Osteocyte (in vitro differentiated cells): ENCODE results near the gene CCDC85B. TPM values are rescaled to one million over a fixed set of nuclear protein-coding genes. Genes with fewer than 3 reads are reported as not detected.

Experiments
- DNase-seq: peaks from one replicate; pipeline ENCODE4 v3.0.0; 2021; ENCODE audit warnings: mixed read lengths; ENCODE audit not compliant: unreplicated experiment; ENCODE audit errors: extremely low spot score
- H3K27ac Mint-ChIP-seq: one replicate; pipeline ENCODE4 v1.8.0; 2021; ENCODE audit warnings: mild to moderate bottlenecking, mixed read lengths; ENCODE audit not compliant: unreplicated experiment
- H3K27me3 Mint-ChIP-seq: one replicate; pipeline ENCODE4 v1.8.0; 2021; ENCODE audit warnings: mixed read lengths; ENCODE audit not compliant: unreplicated experiment
- H3K36me3 Mint-ChIP-seq: one replicate; pipeline ENCODE4 v1.8.0; 2021; ENCODE audit warnings: mixed read lengths; ENCODE audit not compliant: unreplicated experiment
- H3K4me1 Mint-ChIP-seq: one replicate; pipeline ENCODE4 v1.8.0; 2021; ENCODE audit warnings: mixed read lengths; ENCODE audit not compliant: unreplicated experiment
- H3K4me3 Mint-ChIP-seq: one replicate; pipeline ENCODE4 v1.8.0; 2021; ENCODE audit warnings: mild to moderate bottlenecking, moderate library complexity, mixed read lengths; ENCODE audit not compliant: unreplicated experiment
- H3K9me3 Mint-ChIP-seq: one replicate; pipeline ENCODE4 v1.8.0; 2021; ENCODE audit warnings: mixed read lengths; ENCODE audit not compliant: unreplicated experiment
- CTCF ChIP-seq: fragments of 200-600 bp; sonication (generic); IDR thresholded peaks from 2 replicates; pipeline ENCODE4 v1.5.0; 2021; ENCODE audit warnings: antibody characterized with exemption, mild to moderate bottlenecking, moderate library complexity
- long read RNA-seq: library from polyadenylated mRNA; unstranded; transcript quantifications from one replicate; pipeline ENCODE4 v2.0.0, GENCODE V29; 2021
- total RNA-seq: library from RNA; stranded (reverse); gene quantifications from 2 replicates; pipeline ENCODE4 v1.2.1, GENCODE V29; 2021

CCDC85B gene
- 35.2 and 39.0 TPM in 2 replicates for total RNA-seq
- long read RNA-seq, partial matches to known transcripts, result 0 of 1 reads
- long read RNA-seq, other reads (novel, unspliced or antisense), result 0 of 1 reads

DNA sequence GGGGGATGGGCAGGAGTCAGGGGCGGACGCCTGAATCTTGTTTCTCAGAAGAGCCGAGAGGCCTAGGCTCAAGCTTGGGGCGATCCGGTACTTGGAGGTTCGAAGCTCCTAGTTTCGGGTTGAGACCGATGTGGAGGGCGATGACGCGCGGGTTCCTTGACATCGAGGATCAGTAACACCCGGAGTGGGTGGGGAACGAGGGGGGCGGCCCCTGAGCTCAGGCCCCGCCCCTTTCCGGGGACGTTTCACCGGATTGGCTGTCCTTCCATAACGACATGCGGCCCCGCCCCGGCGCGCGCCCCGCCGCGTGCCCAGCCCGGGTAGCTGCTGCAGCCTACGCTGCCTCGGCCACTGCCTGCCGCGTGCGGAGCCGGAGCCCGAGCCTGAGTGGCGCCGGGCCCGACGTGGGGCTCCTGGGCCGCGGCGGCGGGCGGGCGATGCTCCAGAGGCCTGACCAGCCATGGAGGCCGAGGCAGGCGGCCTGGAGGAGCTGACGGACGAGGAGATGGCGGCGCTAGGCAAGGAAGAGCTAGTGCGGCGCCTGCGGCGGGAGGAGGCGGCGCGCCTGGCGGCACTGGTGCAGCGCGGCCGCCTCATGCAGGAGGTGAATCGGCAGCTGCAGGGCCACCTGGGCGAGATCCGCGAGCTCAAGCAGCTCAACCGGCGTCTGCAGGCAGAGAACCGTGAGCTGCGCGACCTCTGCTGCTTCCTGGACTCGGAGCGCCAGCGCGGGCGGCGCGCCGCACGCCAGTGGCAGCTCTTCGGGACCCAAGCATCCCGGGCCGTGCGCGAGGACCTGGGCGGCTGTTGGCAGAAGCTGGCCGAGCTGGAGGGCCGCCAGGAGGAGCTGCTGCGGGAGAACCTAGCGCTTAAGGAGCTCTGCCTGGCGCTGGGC lies at the start of gene CCDC85B:
Gene CCDC85B, plus strand, starts transcription at position 350 of the 895 bp plus-strand sequence. Its CDS starts 111 bp downstream, at position 461.
- TF ChIP-seq CTCF, result peak; percentile 40
- Mint-ChIP-seq H3K27ac (peak within 1 kb of the TSS; percentile 99), H3K27me3 (no peaks in the 10 kb centered on the region), H3K4me1 (peaks cover 65% of the 10 kb centered on the region), H3K36me3 (peaks cover 14% of the 10 kb centered on the region), H3K9me3 (no peaks in the 10 kb centered on the region), H3K4me3 (peak within 1 kb of the TSS; percentile 98)
- peak; percentile 98 for DNase-seq

- Mint-ChIP-seq H3K4me3 (no peak overlapping the region), H3K9me3 (no peaks in the 10 kb centered on the region), H3K27me3 (no peaks in the 10 kb centered on the region), H3K36me3 (peaks cover 1% of the 10 kb centered on the region), H3K4me1 (peaks cover 1% of the 10 kb centered on the region), H3K27ac (no peak overlapping the region)
- no peak for DNase-seq
- no peak for TF ChIP-seq CTCF
Observed at GRCh38 chr11:65842144-65842543, 48.3 kb upstream of the CCDC85B start.

DNA sequence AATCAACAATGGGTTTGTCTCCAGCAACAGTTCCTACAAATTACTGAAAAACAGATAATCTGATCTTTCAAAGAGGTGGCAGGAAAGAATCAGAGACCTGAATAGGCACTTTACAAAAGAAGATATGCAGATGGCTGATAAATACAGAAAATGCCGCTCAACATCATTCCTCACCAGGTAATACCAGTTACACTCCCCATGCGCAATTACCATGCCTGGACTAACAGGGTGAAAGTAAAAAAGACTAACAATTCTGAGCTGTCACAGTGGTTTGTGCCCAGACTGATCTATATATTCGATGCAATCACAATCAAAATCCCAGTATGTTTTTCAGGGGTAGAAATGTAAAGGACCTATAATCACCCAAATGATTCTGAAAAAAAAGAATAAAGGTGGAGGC lies 46.7 kb upstream of the CCDC85B start:
- DNase-seq, result no peak
- TF ChIP-seq CTCF, result no peak
- Mint-ChIP-seq H3K27me3 (no peaks in the 10 kb centered on the region), H3K27ac (no peak overlapping the region), H3K9me3 (no peaks in the 10 kb centered on the region), H3K36me3 (no peaks in the 10 kb centered on the region), H3K4me1 (no peaks in the 10 kb centered on the region), H3K4me3 (no peak overlapping the region)

DNA sequence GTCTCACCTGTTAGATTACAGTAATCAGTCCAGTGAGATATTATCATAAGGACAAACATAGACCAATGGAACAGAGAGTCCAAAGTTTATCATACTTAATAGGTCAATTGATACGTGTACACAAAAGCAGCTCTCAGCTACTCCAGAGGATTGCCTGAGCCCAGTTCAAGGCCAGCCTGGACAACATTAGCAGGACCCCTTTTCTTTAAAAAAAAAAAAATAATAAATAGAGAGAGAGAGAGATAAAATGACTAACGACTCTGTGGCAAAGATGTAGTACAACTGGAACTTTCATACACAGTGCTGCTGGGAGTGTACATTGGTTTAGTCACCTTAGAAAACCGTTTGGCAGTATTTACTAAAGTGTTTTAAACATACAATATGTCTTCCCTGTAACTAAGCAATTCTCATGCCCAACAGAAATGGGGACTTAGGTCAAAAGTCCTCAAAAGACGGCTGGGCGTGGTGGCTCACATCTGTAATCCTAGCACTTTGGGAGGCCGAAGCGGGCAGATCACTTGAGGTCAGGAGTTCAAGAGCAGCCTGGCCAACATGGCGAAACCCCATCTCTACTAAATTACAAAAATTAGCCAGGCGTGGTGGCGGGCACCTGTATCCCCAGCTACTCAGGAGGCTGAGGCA lies 46.1 kb upstream of the CCDC85B start:
- H3K4me3 Mint-ChIP-seq, result no peak overlapping the region
- no peak overlapping the region for H3K27ac Mint-ChIP-seq
- DNase-seq, result no peak

More for the DNA sequence above, 46.1 kb upstream of the CCDC85B start:
- H3K4me1 Mint-ChIP-seq, result no peaks in the 10 kb centered on the region
- H3K9me3 Mint-ChIP-seq, result no peaks in the 10 kb centered on the region
- TF ChIP-seq CTCF, result no peak
- H3K36me3 Mint-ChIP-seq, result no peaks in the 10 kb centered on the region
- no peaks in the 10 kb centered on the region for H3K27me3 Mint-ChIP-seq
